KBM-7 (cell line): Measurements from ENCODE around the gene LONP1.

Experiments
- DNase-seq: peaks from one replicate; pipeline ENCODE4 v3.0.0-alpha.2; 2015
- in situ Hi-C: fragments of 300-500 bp; cut with MboI; formaldehyde crosslinking; loops from 2 replicates; pipeline ENCODE4 v1.14.3; 2020; ENCODE audit warnings: low sequenced_read_pairs, low pct_unique_long_range_greater_than_20kb, mixed read lengths

Gene LONP1

GRCh38 chr19:5681391-5682106 lies 38.4 kb downstream of the LONP1 start:
- DNase-seq: no peak
- in situ Hi-C loops: no loop called here

- DNase-seq: peak; percentile 99
- in situ Hi-C loops: no loop called here
These were observed 39.2 kb downstream of the LONP1 start, which contains the start of the genes HSD11B1L and MICOS13 for GRCh38 chr19:5680437-5681368. Gene HSD11B1L, plus strand, starts transcription at chr19:5681027. Its CDS starts 3,806 bp downstream, at chr19:5684833. Gene MICOS13, minus strand, starts transcription at chr19:5680516. Its CDS starts 30 bp downstream, at chr19:5680486.

- in situ Hi-C loops: no loop called here
- DNase-seq: no peak
These were observed 39.9 kb downstream of the LONP1 start for GRCh38 chr19:5680084-5680436.

DNA sequence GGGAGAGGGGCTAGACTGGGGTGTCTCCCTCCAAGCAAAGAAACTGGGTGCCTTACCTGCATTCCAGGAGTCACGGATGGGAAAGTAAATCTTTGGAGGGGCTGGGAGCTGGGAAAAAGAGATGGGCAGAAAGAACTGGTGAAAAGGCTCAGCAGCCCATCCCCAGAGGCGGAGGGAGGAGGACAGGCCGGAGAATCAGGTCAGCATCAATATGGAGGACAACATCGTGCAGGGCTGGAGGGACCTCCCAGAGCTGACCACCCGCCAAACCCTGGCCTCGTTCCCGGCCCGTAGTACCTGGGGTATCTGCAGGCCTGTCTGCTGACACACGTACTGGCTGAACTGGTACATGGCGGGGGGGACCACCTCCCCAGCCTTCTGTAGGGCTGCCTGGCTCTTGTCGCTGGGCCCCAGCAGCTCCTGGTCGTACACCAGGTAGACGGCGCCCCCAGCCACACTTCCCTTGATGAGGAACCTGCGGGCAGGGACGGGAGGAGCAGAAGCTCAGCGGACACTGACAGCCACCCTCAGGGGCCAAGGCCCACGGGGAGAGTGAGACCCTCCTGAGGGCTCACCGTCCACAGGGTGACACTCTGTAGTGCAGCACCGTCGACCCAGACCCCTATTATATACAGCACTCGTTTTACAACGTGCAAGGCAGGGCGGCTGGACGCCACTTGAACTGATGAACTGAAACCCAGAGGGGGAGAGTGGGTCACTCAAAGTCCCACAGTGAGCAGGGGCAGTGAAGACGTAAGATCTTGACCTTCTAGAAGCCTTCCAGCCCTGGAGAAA lies 40.5 kb downstream of the LONP1 start:
- in situ Hi-C loops: no loop called here
- no peak for DNase-seq

DNA sequence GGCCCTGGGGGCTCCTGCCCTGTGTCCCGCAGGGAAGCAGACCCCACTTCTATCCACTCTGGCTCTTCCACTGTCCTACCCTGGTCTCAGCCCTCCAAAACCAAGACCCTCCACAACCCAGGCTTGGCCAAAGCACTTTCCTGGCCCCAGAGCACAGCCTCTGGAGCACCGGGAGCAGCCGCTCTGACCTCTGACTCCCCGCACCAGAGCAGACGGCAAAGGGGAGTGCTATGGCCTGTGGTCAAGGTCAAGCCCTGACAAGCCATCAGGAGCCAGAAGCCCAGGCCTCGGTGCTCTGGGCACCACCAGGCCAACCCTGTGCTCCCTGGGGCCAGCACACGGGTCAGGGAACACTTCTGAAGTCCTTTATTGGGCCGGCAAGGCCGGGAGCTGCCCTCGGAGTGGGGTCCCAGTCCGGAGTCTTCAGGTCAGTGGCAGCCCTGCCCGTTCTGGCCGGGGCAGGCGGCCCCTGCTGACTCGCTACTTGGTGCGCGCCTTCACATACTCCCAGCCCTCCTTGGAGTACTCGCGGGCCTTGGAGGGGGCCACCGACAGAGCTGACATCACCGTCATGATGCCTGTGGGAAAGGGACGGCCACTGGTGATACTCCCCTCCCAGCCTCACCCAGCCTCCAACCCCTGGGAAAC lies 41.8 kb downstream of the LONP1 start:
- no peak for DNase-seq
- in situ Hi-C loops: no loop called here

DNA sequence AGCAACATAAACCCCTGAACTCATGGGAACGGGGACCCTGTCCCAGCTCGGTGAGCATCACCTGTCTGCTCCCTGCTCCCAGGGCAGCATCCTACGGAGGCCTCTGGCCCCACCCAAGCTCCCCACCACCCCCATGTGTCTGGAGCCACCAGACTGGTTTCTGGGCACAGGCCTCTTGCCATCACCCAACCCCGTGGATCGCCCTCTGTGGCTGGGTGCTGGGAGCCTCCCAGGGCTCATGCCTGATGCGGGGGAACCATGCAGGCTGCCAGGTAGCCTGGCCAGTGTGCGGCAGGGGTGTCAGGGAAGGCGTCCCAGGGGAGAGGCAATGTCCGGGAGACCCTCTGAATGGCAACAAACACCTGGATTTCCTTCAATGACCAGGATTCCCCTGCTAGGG lies 42.4 kb downstream of the LONP1 start:
- DNase-seq: no peak
- in situ Hi-C loops: no loop called here

GRCh38 chr19:5677136-5677535 lies 42.8 kb downstream of the LONP1 start:
- in situ Hi-C loops: no loop called here
- no peak for DNase-seq

- in situ Hi-C loops: no loop called here
These were observed 43.2 kb downstream of the LONP1 start for GRCh38 chr19:5676772-5677105.

DNA sequence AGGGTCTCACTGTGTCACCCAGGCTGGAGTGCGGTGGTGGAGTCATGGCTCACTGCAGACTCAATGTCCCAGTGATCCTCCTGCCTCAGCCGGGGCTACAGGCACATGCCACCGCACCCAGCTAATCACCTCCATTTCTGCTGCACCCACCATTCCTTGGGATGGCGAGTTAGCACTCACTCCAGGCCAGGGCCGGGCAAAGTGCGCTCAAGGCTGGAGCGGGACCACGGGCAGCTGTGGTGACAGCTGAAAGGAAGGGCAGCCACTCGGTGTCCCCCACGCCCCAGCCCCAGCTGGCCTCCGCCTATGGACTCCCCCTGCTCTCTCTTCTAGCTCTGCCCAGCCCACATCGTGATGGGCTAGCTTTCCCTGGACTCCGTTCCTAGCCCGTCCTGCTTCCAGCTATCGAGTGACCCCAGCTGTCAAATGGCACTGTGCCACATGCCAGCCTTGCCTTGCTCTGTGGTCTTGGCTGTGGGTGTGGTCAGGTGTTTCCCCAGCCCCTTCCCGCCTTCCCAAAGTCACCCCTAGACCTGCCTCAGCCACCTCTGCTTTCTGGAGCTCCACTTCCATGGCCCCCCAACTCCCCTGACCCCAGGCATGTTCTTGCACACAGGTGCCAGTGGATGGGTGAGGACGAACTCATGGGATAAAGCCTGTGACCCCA lies 43.7 kb downstream of the LONP1 start:
- DNase-seq: no peak
- in situ Hi-C loops: no loop called here

More at GRCh38 chr19:5676772-5677105, 43.2 kb downstream of the LONP1 start:
- DNase-seq: no peak

DNA sequence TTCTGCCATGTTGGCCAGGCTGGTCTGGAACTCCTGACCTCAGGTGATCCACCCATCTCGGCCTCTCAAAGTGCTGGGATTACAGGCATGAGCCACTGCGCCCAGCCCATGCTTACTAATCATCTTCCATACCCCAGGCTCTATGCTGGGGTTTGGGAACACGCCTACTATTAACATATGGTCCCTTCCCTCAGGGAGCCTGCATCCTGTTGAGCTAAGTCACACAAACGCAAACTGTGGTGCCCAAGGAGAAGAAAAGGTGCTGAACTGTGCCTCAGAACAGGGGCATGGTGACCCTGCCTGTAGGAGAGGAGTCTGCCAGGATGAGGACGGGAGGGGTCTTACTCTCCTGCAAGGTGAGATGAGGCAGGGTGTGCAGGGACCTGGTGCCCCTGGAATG lies 45.2 kb downstream of the LONP1 start:
- DNase-seq: no peak
- in situ Hi-C loops: no loop called here

DNA sequence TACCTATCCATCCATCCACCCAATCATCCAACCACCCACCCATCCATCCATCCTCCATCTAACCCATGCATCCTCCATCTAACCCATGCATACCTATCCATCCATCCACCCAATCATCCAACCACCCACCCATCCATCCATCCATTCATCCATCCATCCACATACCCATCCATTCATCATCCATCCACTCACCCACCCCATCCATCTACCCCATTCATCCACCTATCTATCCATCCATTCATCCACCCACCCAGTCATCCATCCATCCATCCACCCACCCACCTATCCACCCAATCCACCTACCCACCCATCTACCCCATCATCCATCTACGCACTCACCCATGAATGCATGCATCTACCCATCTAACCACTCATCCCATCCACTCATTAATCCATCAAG lies 46.2 kb downstream of the LONP1 start:
- in situ Hi-C loops: no loop called here

DNA sequence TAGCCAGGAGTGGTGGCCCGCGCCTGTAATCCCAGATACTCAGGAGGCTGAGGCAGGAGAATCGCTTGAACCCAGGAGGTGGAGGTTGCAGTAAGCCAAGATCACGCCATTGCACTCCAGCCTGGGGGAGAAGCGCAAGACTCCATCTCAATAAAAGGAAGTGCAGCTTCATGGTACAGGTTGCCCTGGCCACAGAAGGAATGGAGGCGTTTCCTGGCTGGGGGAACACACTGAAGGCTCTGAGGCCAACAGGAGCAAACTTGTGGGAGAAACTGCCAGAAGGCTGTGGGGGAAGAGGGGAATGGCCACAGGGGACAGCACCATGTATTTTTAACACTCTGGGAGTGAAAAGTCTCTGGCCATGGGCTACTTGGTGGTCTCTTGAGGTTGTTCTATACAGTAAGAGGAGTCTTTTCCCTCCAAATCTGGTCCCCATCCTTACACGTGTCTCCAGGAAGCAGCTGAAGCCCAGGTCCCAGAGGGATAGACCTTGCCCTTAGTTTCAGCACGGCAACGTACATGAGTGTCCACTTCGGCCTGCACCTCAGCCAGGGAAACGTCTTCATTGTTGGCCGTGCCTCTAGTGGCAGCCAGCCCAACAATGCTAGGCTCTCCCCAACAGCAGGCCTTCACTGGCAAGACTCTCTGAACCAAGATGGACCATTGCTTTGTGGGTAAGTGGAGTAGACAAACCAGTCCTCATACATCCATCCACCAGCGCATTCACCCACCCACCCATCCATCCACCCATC lies 47.1 kb downstream of the LONP1 start:
- no peak for DNase-seq
- in situ Hi-C loops: no loop called here

More for the DNA sequence above, 46.2 kb downstream of the LONP1 start:
- no peak for DNase-seq

DNA sequence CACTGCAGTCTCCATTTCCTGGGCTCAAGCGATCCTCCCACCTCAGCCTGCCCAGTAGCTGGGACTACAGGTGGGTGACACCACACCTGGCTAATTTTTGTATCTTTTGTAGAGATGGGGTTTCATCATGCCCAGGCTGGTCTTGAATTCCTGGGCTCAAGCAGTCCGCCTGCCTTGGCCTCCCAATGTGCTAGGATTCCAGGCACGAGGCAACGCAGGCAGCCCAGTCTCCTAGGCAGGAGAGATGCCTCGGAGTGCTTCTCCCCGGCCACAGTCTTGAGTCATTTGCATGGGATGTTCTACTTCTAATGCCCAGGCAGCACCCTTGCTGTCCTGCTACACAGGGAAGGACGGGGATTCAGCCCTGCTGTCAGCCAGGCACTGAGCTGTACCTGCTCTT lies 48.3 kb downstream of the LONP1 start:
- DNase-seq: no peak
- in situ Hi-C loops: no loop called here

- no peak for DNase-seq
- in situ Hi-C loops: no loop called here
These were observed 50.7 kb downstream of the LONP1 start for GRCh38 chr19:5669212-5669611.

DNA sequence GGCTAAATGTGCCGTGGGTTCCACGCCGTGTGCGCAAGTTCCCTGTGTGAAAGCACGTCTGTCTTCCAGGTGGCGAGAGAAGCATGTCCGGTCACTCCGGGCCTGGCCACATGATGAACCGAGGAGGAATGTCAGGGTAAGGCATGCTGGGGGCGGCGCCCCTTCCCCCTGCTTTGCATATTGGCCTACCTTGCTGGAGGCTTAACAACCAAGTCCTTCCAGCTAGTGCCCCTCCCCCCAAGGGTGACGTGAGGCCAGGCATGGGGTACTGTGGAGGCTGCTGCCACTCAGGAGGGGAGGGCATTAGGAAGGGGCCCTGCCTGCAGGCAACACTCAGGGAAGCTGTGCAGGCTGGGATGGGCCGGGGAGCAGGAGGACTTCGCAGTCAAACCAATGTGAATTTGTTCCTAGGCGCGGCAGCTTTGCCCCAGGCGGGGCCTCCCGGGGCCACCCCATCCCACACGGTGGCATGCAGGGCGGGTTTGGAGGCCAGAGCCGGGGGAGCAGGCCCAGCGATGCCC lies 52.1 kb downstream of the LONP1 start:
- in situ Hi-C loops: no loop called here
- DNase-seq: no peak

DNA sequence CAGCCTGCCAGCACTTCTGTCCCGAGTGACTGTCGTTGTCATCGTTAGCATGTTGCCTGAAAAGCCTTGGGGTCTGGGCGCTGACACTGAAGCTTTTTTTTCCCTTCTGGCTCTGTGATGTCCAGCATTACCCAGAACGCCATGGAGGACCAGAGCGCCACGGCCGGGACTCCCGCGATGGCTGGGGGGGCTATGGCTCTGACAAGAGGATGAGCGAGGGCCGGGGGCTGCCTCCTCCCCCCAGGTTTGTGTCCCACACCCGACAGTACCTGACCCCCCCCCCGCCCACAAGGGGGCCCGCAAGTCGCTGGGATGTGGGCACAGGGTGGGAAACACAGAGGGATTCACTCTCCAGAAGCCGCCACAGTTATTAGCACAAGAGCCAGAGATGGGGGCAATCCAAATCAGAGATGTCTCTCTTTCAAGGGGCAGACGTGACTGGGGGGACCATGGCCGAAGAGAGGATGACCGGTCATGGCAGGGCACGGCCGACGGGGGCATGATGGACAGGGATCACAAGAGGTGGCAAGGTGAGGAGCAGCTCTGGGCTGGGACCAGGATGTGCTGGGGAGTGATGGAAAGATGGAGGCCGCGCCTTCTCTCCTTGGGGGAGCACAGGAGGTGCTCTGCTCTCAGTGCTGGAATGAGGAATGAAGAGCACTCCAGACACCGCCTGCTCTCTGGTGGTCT lies 52.9 kb downstream of the LONP1 start:
- in situ Hi-C loops: no loop called here
- DNase-seq: no peak

- no peak for DNase-seq
- in situ Hi-C loops: no loop called here
These were observed 54.0 kb downstream of the LONP1 start for GRCh38 chr19:5665781-5666513.
